MCF 10A (cell line): ENCODE results near the gene EVL. TPM values are rescaled to one million over a fixed set of nuclear protein-coding genes. Genes with fewer than 3 reads are reported as not detected.

Experiments
- BruUV-seq: library from RNA; stranded (reverse); fragments of 400-500 nt; replicated peaks from 2 replicates; lab custom pipeline; 2021; lab: Mats Ljungman, UMichigan
- CTCF ChIA-PET: fragments of 300-600 bp; sonication (Branson Sonifier 250); formaldehyde crosslinking; extraction: SDS; loops from one replicate; lab custom pipeline; 2021; ENCODE audit warnings: antibody characterized with exemption, inconsistent platforms; lab: Yijun Ruan, JAX
- POLR2A ChIA-PET: fragments of 300-600, 350-650 bp; sonication (Branson Sonifier 250); formaldehyde crosslinking; extraction: SDS; loops from one replicate; lab custom pipeline; 2020; ENCODE audit warnings: antibody characterized with exemption, inconsistent platforms; lab: Yijun Ruan, JAX
- DNase-seq: peaks from one replicate; pipeline ENCODE4 v3.0.0-alpha.2; 2018; ENCODE audit not compliant: unreplicated experiment
- H3K27ac Mint-ChIP-seq: one replicate; pipeline ENCODE4 v1.8.0; 2022; ENCODE audit warnings: mild to moderate bottlenecking, low read depth, mixed read lengths; ENCODE audit not compliant: unreplicated experiment
- H3K27me3 Mint-ChIP-seq: one replicate; pipeline ENCODE4 v1.8.0; 2022; ENCODE audit warnings: mixed read lengths; ENCODE audit not compliant: insufficient read depth, unreplicated experiment
- H3K36me3 Mint-ChIP-seq: one replicate; pipeline ENCODE4 v1.8.0; 2022; ENCODE audit warnings: mild to moderate bottlenecking, moderate library complexity, mixed read lengths; ENCODE audit not compliant: insufficient read depth, unreplicated experiment
- H3K4me1 Mint-ChIP-seq: one replicate; pipeline ENCODE4 v1.8.0; 2022; ENCODE audit warnings: mixed read lengths; ENCODE audit not compliant: insufficient read depth, unreplicated experiment
- H3K4me3 Mint-ChIP-seq: one replicate; pipeline ENCODE4 v1.8.0; 2022; ENCODE audit warnings: mild to moderate bottlenecking, moderate library complexity, mixed read lengths; ENCODE audit not compliant: unreplicated experiment
- H3K9me3 Mint-ChIP-seq: one replicate; pipeline ENCODE4 v1.8.0; 2022; ENCODE audit warnings: mixed read lengths; ENCODE audit not compliant: unreplicated experiment
- intact Hi-C: fragments of 100-400 bp; cut with micrococcal nuclease; formaldehyde crosslinking; loops from 2 replicates; pipeline ENCODE4 v1.14.1; 2022
- total RNA-seq: library from RNA; stranded (reverse); gene quantifications from 2 replicates; pipeline ENCODE4 v1.2.3, GENCODE V29; 2022
- TF ChIP-seq, protein P1 (sequence below): fragments of 200-600 bp; IDR thresholded peaks from one replicate; pipeline ENCODE4 v1.8.0; 2022; ENCODE audit warnings: antibody characterized with exemption, mild to moderate bottlenecking; ENCODE audit not compliant: unreplicated experiment

EVL gene
- total RNA-seq, 1 experiment from 2014 or later = 55.4 TPM

- POLR2A ChIA-PET = interaction anchor here (0.7 to 2.2 kb wide), 4 partner anchors 22 to 440 kb away, joined by 3 to 10 read pairs (median 3); no protein-coding TSS in a partner anchor
Measured at GRCh38 chr14:100054316-100055075, 10.7 kb upstream of the EVL start.

GRCh38 chr14:100056431-100056830 lies 8.8 kb upstream of the EVL start:
- Mint-ChIP-seq H3K9me3 (no peaks in the 10 kb centered on the region), H3K36me3 (no peaks in the 10 kb centered on the region), H3K27ac (peak overlapping the region; percentile 82), H3K4me1 (peaks cover 14% of the 10 kb centered on the region), H3K27me3 (no peaks in the 10 kb centered on the region), H3K4me3 (no peak overlapping the region)
- ChIA-PET POLR2A (interaction anchor here (0.6 to 3.5 kb wide), 3 partner anchors 12 to 65 kb away, joined by 3 to 11 read pairs (median 4); no protein-coding TSS in a partner anchor), CTCF (interaction anchor here (0.7 to 2.8 kb wide), 6 partner anchors 16 to 334 kb away, joined by 3 to 10 read pairs (median 5); no protein-coding TSS in a partner anchor)
- no TSS peak for BruUV-seq
- intact Hi-C loops = no loop called here
- no peak for DNase-seq
- TF ChIP-seq, protein P1, sequence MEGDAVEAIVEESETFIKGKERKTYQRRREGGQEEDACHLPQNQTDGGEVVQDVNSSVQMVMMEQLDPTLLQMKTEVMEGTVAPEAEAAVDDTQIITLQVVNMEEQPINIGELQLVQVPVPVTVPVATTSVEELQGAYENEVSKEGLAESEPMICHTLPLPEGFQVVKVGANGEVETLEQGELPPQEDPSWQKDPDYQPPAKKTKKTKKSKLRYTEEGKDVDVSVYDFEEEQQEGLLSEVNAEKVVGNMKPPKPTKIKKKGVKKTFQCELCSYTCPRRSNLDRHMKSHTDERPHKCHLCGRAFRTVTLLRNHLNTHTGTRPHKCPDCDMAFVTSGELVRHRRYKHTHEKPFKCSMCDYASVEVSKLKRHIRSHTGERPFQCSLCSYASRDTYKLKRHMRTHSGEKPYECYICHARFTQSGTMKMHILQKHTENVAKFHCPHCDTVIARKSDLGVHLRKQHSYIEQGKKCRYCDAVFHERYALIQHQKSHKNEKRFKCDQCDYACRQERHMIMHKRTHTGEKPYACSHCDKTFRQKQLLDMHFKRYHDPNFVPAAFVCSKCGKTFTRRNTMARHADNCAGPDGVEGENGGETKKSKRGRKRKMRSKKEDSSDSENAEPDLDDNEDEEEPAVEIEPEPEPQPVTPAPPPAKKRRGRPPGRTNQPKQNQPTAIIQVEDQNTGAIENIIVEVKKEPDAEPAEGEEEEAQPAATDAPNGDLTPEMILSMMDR = no peak

More at GRCh38 chr14:100054316-100055075, 10.7 kb upstream of the EVL start:
- intact Hi-C loops = no loop called here
- CTCF ChIA-PET = interaction anchor here (0.6 to 1.8 kb wide), 3 partner anchors 13 to 138 kb away, joined by 3 to 6 read pairs (median 3); no protein-coding TSS in a partner anchor
- no peak for DNase-seq
- no TSS peak for BruUV-seq
- H3K4me3 Mint-ChIP-seq = no peak overlapping the region
- TF ChIP-seq, protein P1 = no peak
- H3K36me3 Mint-ChIP-seq = no peaks in the 10 kb centered on the region
- H3K4me1 Mint-ChIP-seq = peaks cover 18% of the 10 kb centered on the region
- H3K27ac Mint-ChIP-seq = no peak overlapping the region
- no peaks in the 10 kb centered on the region for H3K27me3 Mint-ChIP-seq
- no peaks in the 10 kb centered on the region for H3K9me3 Mint-ChIP-seq

DNA sequence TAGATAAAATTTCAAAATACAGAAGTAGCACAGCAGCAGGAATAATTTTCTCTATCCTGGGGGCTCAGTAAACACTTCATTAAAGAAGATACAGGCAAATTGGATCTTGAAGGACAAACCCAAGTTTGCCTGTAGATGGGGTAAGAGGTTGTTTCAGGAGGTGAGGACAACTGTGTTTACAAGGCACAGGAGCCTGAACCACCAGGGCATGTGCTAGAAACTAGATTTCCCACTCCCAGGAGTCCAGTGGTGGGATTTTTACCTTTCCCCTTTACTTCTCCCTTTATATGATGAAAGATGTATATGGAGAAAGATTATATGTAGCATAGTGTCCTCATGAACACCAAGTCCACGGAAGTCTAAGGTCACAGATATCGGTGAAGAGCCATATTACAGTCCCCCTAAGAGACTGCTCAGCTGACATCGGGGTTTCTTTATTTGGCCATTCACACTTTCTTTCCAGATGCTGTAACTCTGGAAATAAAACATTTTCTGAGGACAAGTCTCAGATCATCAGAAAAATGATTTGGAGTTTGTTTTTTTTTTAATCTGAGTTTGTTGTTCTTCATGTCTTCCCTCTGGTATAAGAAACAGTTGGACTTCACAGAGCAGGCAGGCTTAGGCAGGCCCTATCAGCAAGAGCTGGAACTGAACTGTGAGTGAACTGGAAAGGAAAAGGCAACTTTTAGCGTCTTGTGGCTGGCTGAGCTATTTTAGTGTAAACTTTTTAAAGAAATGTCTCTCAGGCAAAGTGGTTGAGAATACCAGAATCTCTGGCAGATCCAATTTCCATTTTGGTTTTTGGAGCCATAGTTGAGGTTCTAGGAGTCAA lies 8.0 kb upstream of the EVL start:
- no peak overlapping the region for H3K4me3 Mint-ChIP-seq
- peak; percentile 33 for DNase-seq
- H3K9me3 Mint-ChIP-seq = no peaks in the 10 kb centered on the region
- H3K36me3 Mint-ChIP-seq = no peaks in the 10 kb centered on the region
- ChIA-PET CTCF (interaction anchor here (0.5 to 2.8 kb wide), 6 partner anchors 16 to 512 kb away, joined by 3 to 10 read pairs (median 5); no protein-coding TSS in a partner anchor), POLR2A (interaction anchor here (3.5 kb wide), 1 partner anchor 26 kb away, joined by 11 read pairs; no protein-coding TSS in a partner anchor)
- intact Hi-C loops = no loop called here
- peaks cover 14% of the 10 kb centered on the region for H3K4me1 Mint-ChIP-seq
- H3K27me3 Mint-ChIP-seq = no peaks in the 10 kb centered on the region
- no TSS peak for BruUV-seq
- TF ChIP-seq, protein P1 = no peak
- peak overlapping the region; percentile 82 for H3K27ac Mint-ChIP-seq
